ENCODE results near the gene SLAMF7.

- TF ChIP-seq CTCF (conservative IDR thresholded peaks at IDR 0.05 in 1 of 2, IDR thresholded peaks at IDR 0.05 in 1 of 2; ENCODE audit: low read depth in 1 of 2, low read length in 2 of 2) (no peak), EZH2 (IDR thresholded peaks at IDR 0.05; ENCODE audit: low read length, missing control alignments) (no peak)
Measured at GRCh38 chr1:160731990-160732389, 7.1 kb upstream of the SLAMF7 start.

Measured in fibroblast of lung (primary cell).